C4-2B (cell line): Measurements from ENCODE around the gene GSG1L2.

ENCODE experiments used
- ZFX ChIP-seq: fragments of 450-650 bp; IDR thresholded peaks from 2 replicates; pipeline ENCODE4 v1.6.1; 2017
- TF ChIP-seq, protein P1 (sequence below): fragments of 450-650 bp; conservative IDR thresholded peaks from 2 replicates; pipeline ENCODE4 v1.5.1; 2017; ENCODE audit warnings: mild to moderate bottlenecking

DNA sequence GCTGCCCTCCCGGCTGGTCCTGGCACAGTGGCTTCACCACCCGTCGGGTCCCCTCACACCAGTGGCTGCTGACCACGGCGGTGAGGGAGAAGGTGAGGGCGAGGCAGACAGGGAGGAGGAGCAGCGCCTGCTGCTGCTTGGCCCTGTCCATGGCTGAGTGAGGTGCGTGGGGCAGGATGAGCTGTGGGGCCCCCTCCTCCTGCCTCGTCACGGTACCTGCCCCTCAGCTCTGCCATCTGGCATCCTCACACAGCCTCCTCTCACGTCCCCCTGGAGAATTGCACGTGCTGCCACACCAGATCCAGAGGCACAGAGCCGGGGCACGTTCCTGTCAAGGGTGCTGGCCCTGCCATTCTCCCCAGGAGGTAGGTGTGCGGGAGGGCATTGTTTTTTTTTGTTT lies at the start of gene GSG1L2:
- TF ChIP-seq, protein P1, sequence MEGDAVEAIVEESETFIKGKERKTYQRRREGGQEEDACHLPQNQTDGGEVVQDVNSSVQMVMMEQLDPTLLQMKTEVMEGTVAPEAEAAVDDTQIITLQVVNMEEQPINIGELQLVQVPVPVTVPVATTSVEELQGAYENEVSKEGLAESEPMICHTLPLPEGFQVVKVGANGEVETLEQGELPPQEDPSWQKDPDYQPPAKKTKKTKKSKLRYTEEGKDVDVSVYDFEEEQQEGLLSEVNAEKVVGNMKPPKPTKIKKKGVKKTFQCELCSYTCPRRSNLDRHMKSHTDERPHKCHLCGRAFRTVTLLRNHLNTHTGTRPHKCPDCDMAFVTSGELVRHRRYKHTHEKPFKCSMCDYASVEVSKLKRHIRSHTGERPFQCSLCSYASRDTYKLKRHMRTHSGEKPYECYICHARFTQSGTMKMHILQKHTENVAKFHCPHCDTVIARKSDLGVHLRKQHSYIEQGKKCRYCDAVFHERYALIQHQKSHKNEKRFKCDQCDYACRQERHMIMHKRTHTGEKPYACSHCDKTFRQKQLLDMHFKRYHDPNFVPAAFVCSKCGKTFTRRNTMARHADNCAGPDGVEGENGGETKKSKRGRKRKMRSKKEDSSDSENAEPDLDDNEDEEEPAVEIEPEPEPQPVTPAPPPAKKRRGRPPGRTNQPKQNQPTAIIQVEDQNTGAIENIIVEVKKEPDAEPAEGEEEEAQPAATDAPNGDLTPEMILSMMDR, result no peak
- TF ChIP-seq ZFX, result no peak
